ENCODE measurements around the gene ZP3. TPM values are rescaled to one million over a fixed set of nuclear protein-coding genes. Genes with fewer than 3 reads are reported as not detected.
"Not testable (repeated sequence)": the region's sequence is repeated elsewhere in the genome, so short reads cannot be mapped to it uniquely, and the experiment has no call there.

Gene ZP3
- total RNA-seq, 1 experiment from 2014 or later: 5.3 TPM

DNA sequence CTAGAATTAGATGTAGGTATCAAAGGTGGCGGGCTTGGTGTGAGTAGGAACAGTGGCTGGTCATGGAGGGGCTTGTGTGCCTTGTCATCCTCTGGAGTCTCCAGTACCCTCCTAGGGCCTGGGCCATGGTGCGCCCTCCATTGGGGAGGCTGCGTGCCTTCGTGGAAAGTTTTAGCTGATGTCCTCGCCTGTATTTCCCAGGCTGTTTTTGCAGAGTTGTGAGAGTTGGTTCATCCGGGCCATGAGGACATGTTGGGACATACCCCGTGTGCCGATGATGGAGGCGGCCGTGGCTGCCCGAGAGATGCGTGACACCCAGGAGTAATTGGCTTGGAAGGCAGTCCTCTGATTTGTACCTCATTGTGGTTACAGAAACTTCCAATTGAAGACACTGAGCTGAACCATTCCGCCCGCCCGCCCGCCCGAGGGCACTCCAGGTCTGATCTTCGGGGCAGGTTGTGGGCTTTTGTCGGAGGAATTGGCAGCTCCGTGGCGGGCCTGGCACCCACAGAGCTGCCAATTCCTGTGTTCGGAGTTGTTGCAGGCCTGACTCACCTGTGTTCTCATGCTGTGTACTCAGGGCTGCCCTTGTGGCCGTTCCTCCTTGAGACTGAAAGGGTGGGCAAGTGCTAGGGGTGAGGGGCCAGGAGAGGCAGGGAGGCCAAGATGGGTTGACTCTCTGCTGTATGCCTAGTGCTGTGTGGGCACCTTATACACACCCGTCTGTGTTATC lies 52.2 kb downstream of the ZP3 start:
- not testable (repeated sequence) for H3K4me3 ChIP-seq (ENCODE audit: insufficient read depth, low read depth, low read length); DNase-seq; H3K27me3 ChIP-seq (ENCODE audit: control insufficient read depth, insufficient read depth, low read length); H3K36me3 ChIP-seq (replicated peaks; ENCODE audit: control insufficient read depth, insufficient read depth, low read length)

DNA sequence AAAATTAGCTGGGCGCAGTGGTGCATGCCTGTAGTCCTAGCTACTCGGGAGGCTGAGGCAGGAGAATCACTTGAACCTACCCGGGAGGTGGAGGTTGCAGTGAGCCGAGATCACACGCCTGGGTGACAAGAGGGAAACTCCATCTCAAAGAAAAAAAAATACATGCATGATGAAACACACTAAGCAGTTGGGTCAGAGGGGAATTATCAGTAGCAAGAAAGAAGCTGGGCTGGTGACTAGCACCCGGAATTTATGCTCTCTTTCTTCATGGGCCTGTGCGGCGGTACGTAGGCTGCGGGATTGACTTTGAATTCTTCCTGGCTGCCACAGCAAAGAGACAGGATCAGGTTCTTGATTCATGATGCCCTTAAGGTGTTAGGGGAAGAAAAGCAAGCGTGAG lies 54.9 kb downstream of the ZP3 start:
- DNase-seq; H3K4me3 ChIP-seq (ENCODE audit: insufficient read depth, low read depth, low read length); H3K36me3 ChIP-seq (replicated peaks; ENCODE audit: control insufficient read depth, insufficient read depth, low read length); H3K27me3 ChIP-seq (ENCODE audit: control insufficient read depth, insufficient read depth, low read length): not testable (repeated sequence)

DNA sequence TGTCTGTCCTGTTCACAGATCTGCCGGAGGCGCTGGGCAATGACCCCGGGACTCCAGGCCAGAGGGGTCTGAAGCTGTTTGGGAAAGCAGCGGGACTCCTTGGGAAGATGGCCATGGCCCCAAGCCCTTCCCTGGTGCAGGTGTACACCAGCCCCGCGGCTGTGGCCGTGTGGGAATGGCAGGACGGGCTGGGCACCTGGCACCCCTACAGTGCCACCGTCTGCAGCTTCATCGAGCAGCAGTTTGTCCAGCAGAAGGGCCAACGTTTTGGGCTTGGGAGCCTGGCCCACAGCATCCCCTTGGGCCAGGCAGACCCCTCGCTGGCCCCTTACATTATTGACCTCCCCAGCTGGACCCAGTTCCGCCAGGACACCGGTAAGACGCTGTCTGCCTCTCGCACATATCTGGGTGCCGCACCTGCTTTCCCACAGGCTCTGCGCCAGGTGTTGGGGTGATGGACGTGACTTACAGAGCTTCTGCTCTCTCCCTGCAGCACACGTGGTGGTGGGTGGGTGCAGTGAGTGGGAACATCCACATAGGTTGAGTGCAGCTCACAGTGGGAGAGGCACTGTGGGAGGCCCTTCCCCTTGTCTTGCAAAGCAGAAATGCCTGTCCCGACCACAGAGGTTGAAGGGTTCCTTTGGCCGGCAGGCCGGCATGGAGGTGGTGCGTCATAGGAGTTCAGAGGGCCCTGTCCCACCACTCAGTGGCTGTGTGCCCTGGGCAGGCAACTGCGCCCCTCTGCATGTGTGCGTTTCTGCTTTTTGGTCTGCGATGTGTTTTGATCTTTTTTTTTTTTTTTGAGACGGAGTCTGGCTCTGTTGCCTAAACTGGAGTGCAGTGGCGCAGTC lies 55.9 kb downstream of the ZP3 start:
- not testable (repeated sequence) for H3K36me3 ChIP-seq (replicated peaks; ENCODE audit: control insufficient read depth, insufficient read depth, low read length); H3K27me3 ChIP-seq (ENCODE audit: control insufficient read depth, insufficient read depth, low read length); H3K4me3 ChIP-seq (ENCODE audit: insufficient read depth, low read depth, low read length)
- peak; percentile 40 for DNase-seq

DNA sequence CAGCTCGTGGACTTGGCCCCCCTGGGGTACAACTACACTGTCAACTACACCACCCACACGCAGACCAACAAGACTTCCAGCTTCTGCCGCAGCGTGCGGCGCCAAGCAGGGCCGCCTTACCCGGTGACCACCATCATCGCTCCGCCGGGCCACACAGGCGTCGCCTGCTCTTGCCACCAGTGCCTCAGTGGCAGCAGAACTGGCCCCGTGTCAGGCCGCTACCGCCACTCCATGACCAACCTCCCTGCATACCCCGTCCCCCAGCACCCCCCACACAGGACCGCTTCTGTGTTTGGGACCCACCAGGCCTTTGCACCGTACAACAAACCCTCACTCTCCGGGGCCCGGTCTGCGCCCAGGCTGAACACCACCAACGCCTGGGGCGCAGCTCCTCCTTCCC lies 57.9 kb downstream of the ZP3 start:
- not testable (repeated sequence) for H3K36me3 ChIP-seq (replicated peaks; ENCODE audit: control insufficient read depth, insufficient read depth, low read length); H3K27me3 ChIP-seq (ENCODE audit: control insufficient read depth, insufficient read depth, low read length); H3K4me3 ChIP-seq (ENCODE audit: insufficient read depth, low read depth, low read length)
- peak; percentile 15 for DNase-seq

DNA sequence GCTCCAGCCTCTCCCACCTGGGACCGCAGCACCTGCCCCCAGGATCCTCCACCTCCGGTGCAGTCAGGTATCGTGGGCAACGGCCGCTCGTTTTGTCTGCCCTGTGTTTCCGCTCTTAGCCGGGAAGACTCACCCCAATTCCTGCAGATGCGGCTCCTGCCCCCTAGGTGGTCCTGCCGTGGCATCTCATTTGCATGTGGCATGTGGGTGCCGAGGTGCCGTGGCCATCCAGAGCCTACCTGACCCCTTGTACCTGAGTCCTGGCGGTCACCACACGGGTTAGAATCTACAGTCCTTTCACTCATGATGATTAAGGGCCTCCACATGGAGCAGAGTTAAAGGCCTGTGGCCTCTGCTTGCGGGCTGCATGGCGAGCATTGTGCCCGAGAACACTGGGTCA lies 58.3 kb downstream of the ZP3 start:
- not testable (repeated sequence) for DNase-seq; H3K27me3 ChIP-seq (ENCODE audit: control insufficient read depth, insufficient read depth, low read length); H3K36me3 ChIP-seq (replicated peaks; ENCODE audit: control insufficient read depth, insufficient read depth, low read length); H3K4me3 ChIP-seq (ENCODE audit: insufficient read depth, low read depth, low read length)

DNA sequence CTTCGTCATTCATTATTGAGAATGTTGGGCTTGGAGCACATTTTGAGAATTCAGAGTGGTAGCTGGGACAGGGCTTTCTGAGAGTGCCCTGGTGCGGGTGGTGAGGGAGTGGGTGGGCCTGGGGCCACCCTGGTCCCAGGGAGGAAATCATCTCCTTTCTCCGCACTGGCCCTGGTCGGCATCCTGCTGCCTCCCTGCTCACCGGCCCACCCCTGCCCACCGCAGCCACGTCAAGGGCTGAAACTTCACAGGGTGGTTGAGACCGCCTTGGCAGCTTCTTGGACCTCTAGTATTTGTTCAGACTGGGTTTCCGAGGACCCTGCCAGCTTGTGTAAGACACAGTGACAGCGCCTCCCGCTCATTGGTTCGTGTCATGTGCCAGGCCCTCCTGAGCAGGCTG lies 59.7 kb downstream of the ZP3 start:
- DNase-seq; H3K27me3 ChIP-seq (ENCODE audit: control insufficient read depth, insufficient read depth, low read length); H3K4me3 ChIP-seq (ENCODE audit: insufficient read depth, low read depth, low read length); H3K36me3 ChIP-seq (replicated peaks; ENCODE audit: control insufficient read depth, insufficient read depth, low read length): not testable (repeated sequence)

DNA sequence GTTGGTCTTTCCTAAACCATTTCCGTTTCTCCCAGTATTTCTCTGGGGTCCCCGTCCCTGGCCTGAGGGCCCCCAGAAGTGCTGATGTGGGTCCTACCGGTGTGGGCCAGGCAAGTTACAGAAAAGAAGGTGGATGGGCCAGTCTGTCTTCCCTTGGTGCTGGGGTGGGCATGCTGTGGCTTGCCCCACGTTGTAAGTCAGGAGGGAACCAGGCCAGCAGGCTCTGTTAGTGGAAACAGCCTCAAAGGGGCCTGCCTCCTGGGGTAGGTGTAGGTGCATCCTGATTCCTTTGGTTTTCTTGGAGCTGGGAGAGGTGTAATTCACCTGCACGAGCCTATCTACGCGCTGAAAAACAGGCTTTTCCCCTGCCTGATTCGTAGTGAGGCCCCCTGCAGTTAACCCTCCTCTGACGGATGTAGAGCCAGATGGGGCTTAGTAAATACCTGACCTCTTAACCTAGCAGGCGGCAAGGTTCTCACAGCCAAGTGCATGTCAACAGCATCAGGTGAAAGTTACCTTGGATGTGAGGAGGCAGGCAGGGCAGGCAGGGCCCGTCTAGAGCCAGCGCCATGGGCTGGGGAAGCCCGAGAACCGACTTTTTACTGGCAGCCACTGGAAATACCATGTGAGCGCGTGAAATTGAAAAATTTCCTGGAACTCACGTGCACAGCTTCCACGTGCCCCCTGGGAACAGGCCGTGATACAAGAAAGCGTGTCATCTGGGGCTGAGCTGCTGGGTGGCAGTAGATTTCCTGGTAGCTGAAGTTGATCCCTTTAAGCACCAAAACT lies 61.3 kb downstream of the ZP3 start:
- H3K4me3 ChIP-seq (ENCODE audit: insufficient read depth, low read depth, low read length); H3K36me3 ChIP-seq (replicated peaks; ENCODE audit: control insufficient read depth, insufficient read depth, low read length); DNase-seq; H3K27me3 ChIP-seq (ENCODE audit: control insufficient read depth, insufficient read depth, low read length): not testable (repeated sequence)

DNA sequence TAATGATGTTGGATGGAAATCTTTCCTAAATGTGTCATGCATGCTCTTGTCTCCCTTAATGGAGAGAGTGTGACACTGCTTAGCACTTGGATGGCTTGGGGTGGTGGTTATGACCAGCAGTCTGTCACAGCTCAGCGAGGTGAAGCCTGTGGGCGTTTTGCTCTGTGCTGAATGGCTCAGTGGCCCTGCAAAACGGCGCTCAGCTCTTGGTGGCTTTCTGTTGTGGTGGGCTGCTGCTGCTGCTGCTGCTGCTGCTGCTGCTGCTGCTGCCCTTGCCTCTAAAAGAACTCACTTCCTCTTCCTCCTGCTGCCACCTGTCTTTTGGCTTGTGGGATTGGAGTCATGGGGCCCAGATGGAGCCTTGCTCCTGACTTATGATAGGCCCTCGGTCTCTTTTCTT lies 61.9 kb downstream of the ZP3 start:
- not testable (repeated sequence) for H3K27me3 ChIP-seq (ENCODE audit: control insufficient read depth, insufficient read depth, low read length); H3K4me3 ChIP-seq (ENCODE audit: insufficient read depth, low read depth, low read length)

DNA sequence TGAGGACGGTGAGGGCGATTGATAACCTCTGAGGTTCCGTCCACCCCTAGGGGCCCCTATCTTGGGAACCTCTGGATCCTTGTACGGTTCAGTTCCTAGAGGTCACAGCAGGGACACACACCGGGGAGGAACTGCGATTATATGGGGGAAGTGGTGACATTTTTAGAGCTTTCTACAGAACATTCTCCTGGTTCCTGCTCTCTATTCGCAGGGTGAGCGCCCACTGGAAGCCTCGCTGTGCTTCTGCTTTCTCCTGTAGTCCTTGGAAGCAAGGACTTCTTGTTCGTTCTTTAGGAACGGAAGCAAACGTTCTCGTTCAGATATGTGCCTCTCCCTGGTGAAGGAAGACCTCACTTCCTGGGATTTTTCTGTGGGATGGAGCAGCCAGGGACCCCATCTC lies 63.2 kb downstream of the ZP3 start:
- DNase-seq; H3K36me3 ChIP-seq (replicated peaks; ENCODE audit: control insufficient read depth, insufficient read depth, low read length); H3K4me3 ChIP-seq (ENCODE audit: insufficient read depth, low read depth, low read length); H3K27me3 ChIP-seq (ENCODE audit: control insufficient read depth, insufficient read depth, low read length): not testable (repeated sequence)

More for the DNA sequence above, 61.9 kb downstream of the ZP3 start:
- DNase-seq; H3K36me3 ChIP-seq (replicated peaks; ENCODE audit: control insufficient read depth, insufficient read depth, low read length): not testable (repeated sequence)

Other genes with a start within 250 kb of the ZP3 start
- gene SRRM3, start 223.1 kb upstream of the ZP3 start, total RNA-seq (2014; rRNA removed; shearing (Covaris generic)): 7.0 and 7.6 TPM in 2 replicates
- gene HSPB1, start 122.3 kb upstream of the ZP3 start, total RNA-seq (2014; rRNA removed; shearing (Covaris generic)): 62.3 and 80.7 TPM in 2 replicates
- gene YWHAG, start 66.0 kb upstream of the ZP3 start, total RNA-seq (2014; rRNA removed; shearing (Covaris generic)): 83.2 and 91.8 TPM in 2 replicates
- gene SSC4D, start 15.3 kb upstream of the ZP3 start, total RNA-seq (2014; rRNA removed; shearing (Covaris generic)): 19.6 and 25.5 TPM in 2 replicates
- 31.3 and 38.0 TPM in 2 replicates for gene DTX2, start 36.8 kb downstream of the ZP3 start, total RNA-seq (2014; rRNA removed; shearing (Covaris generic))
- 0.07 TPM in 1 of 2 replicates, not detected in the other for gene UPK3B, start 85.6 kb downstream of the ZP3 start, total RNA-seq (2014; rRNA removed; shearing (Covaris generic))
- not detected in 2 replicates for gene SPDYE16, start 118.3 kb downstream of the ZP3 start, total RNA-seq (2014; rRNA removed; shearing (Covaris generic))
- gene POMZP3, start 202.3 kb downstream of the ZP3 start, total RNA-seq (2014; rRNA removed; shearing (Covaris generic)): 9.7 and 11.0 TPM in 2 replicates